Tibial nerve (tissue), 4 donors: ENCODE data around the gene UGT1A9.

Source experiments
- CTCF ChIP-seq, 5 experiments: fragments of 200-600 bp in 3 of 5; fragments of 450-650 bp in 2 of 5; sonication (generic) in 3 of 5; IDR thresholded peaks; one replicate each; pipeline ENCODE4 v1.5.1; 2016 to 2019; ENCODE audit warnings: antibody characterized with exemption in 5 of 5, mild to moderate bottlenecking in 3 of 5, moderate library complexity in 2 of 5
- EP300 ChIP-seq, 2 donors: sonication (generic); formaldehyde crosslinking; IDR thresholded peaks; one replicate each; pipeline ENCODE4 v1.6.1; 2017; ENCODE audit warnings: antibody characterized with exemption in 2 of 2, mild to moderate bottlenecking in 1 of 2
- POLR2A ChIP-seq, 2 donors: fragments of 450-650 bp; IDR thresholded peaks; one replicate each; pipeline ENCODE4 v1.6.1; 2017; ENCODE audit warnings: antibody characterized with exemption in 2 of 2, mild to moderate bottlenecking in 2 of 2, moderate library complexity in 2 of 2

- TF ChIP-seq CTCF (IDR thresholded peaks at IDR 0.05): no peak
- no peak for TF ChIP-seq POLR2A (IDR thresholded peaks at IDR 0.05)
- no peak for TF ChIP-seq EP300 (IDR thresholded peaks at IDR 0.05)
These were observed 20.0 kb downstream of the UGT1A9 start for GRCh38 chr2:233691443-233692433.
